Measurements from ENCODE around the gene NEBL. TPM values are rescaled to one million over a fixed set of nuclear protein-coding genes. Genes with fewer than 3 reads are reported as not detected.

Gene NEBL
- total and polyA plus RNA-seq, 8 donors, result 4.1 to 18.7 (median 15.1) TPM

- H3K27ac ChIP-seq, result no peak overlapping the region
- no peak for DNase-seq
- FAIRE-seq, result no peak
- intact Hi-C loops (cut with DNase I), result no loop called here
- ATAC-seq, result no peak
- H3K4me3 ChIP-seq, result no peak overlapping the region
- TF ChIP-seq CTCF (IDR thresholded peaks at IDR 0.05), result no peak
- no peaks in the 10 kb centered on the region for H3K27me3 ChIP-seq
- no peaks in the 10 kb centered on the region for H3K9me3 ChIP-seq
- no peaks in the 10 kb centered on the region for H3K4me1 ChIP-seq
- 48 to 53% methylated on average over 7 of the region's 7 CpGs for WGBS, 2 donors
- no peaks in the 10 kb centered on the region for H3K36me3 ChIP-seq
Observed at GRCh38 chr10:20888620-20889330, 8.3 kb downstream of the NEBL start.

- Histone ChIP-seq H3K27ac (no peak overlapping the region), H3K4me3 (no peak overlapping the region), H3K36me3 (no peaks in the 10 kb centered on the region), H3K9me3 (no peaks in the 10 kb centered on the region), H3K4me1 (no peaks in the 10 kb centered on the region), H3K27me3 (no peaks in the 10 kb centered on the region)
- intact Hi-C loops (cut with DNase I), result no loop called here
- DNase-seq (no peak), ATAC-seq (no peak), FAIRE-seq (no peak)
- 61 to 64% methylated on average over 7 of the region's 7 CpGs for WGBS, 2 donors
- no peak for TF ChIP-seq CTCF (IDR thresholded peaks at IDR 0.05)
Observed at GRCh38 chr10:20887706-20888555, 9.2 kb downstream of the NEBL start.

DNA sequence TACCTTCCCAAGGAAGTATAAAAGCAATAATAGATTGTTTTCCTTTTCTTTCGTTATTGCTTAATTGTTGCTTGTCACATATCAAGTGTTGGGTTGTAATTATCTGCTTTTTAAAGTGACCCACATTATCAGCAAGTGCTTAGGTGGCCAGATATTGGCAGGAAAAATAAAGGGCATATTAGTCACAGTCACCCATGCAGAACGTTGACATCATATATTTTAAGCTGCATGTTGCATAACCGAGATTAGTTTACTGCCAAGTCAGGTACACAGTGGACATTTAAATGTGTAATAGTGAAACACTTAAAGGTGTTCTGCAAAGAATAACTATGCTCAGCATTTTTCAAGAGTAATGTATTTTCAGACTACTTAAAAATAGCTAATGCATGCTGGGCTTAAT lies 11.4 kb downstream of the NEBL start:
- intact Hi-C loops (cut with DNase I), result no loop called here
- 11 to 20% methylated on average over 3 of the region's 3 CpGs for WGBS, 2 donors
- Histone ChIP-seq H3K4me3 (no peak overlapping the region), H3K4me1 (no peaks in the 10 kb centered on the region), H3K27ac (no peak overlapping the region), H3K27me3 (no peaks in the 10 kb centered on the region), H3K36me3 (no peaks in the 10 kb centered on the region), H3K9me3 (no peaks in the 10 kb centered on the region)
- FAIRE-seq (no peak), DNase-seq (peak in 1 of 6 donors; percentile 17), ATAC-seq (peak; percentile 71 to 95 (median 91))
- TF ChIP-seq CTCF (IDR thresholded peaks at IDR 0.05), result no peak

GRCh38 chr10:20883552-20883951 lies 13.6 kb downstream of the NEBL start:
- DNase-seq (no peak), FAIRE-seq (no peak), ATAC-seq (no peak)
- Histone ChIP-seq H3K4me3 (no peak overlapping the region), H3K4me1 (no peaks in the 10 kb centered on the region), H3K27ac (no peak overlapping the region), H3K36me3 (no peaks in the 10 kb centered on the region), H3K27me3 (no peaks in the 10 kb centered on the region), H3K9me3 (no peaks in the 10 kb centered on the region)
- TF ChIP-seq CTCF (IDR thresholded peaks at IDR 0.05), result no peak
- WGBS, 2 donors, result 96 to 97% methylated on average over 2 of the region's 2 CpGs
- intact Hi-C loops (cut with DNase I), result no loop called here

DNA sequence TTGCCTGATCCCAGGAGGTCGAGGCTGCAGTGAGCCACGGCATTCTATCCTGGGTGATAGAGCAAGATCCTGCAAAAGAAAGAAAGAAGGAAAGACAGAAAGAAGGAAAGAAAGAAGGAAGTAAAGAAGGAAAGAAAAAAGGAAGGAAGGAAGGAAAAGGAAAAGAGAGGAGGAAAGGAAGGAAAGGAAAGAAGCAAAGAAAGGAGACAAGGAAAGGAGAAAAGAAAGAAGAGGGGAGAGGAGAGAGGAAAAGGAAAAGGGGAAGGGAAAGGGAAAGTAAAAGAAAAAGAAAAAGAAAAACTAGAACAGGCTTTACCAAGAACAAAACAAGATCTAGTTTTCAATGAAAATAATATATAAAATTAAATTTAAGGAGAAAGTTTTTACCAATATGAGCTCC lies 15.0 kb downstream of the NEBL start:
- DNase-seq, result no peak
- ATAC-seq, result no peak
- H3K4me3 ChIP-seq, result no peak overlapping the region
- TF ChIP-seq CTCF (IDR thresholded peaks at IDR 0.05), result no peak
- no peak for FAIRE-seq
- WGBS, 2 donors, result 42 to 97% methylated on average over 2 of the region's 2 CpGs
- H3K4me1 ChIP-seq, result no peaks in the 10 kb centered on the region
- H3K27ac ChIP-seq, result no peak overlapping the region
- H3K36me3 ChIP-seq, result no peaks in the 10 kb centered on the region
- no peaks in the 10 kb centered on the region for H3K27me3 ChIP-seq
- intact Hi-C loops (cut with DNase I), result no loop called here
- no peaks in the 10 kb centered on the region for H3K9me3 ChIP-seq
